Activated gamma-delta T cell (primary cell): Measurements from ENCODE around the gene KAT5.
"Not testable (repeated sequence)": the region's sequence is repeated elsewhere in the genome, so short reads cannot be mapped to it uniquely, and the experiment has no call there.

Source experiments
- DNase-seq: peaks from one replicate; lab custom pipeline; 2025; lab: John Stamatoyannopoulos, UW

KAT5 gene

GRCh38 chr11:65744026-65744698 is 32.1 kb downstream of the KAT5 start:
- no peak for DNase-seq

- no peak for DNase-seq
Measured at GRCh38 chr11:65744699-65745042, 32.6 kb downstream of the KAT5 start.

GRCh38 chr11:65745049-65745448 is 33.0 kb downstream of the KAT5 start:
- no peak for DNase-seq

- not testable (repeated sequence) for DNase-seq
Measured at GRCh38 chr11:65762169-65762568, 50.1 kb downstream of the KAT5 start.

- not testable (repeated sequence) for DNase-seq
Measured at GRCh38 chr11:65762816-65763215, 50.8 kb downstream of the KAT5 start.

GRCh38 chr11:65764434-65764833 is 52.4 kb downstream of the KAT5 start:
- no peak for DNase-seq

- no peak for DNase-seq
Measured at GRCh38 chr11:65766535-65766934, 54.5 kb downstream of the KAT5 start.

GRCh38 chr11:65767406-65767805 is 55.4 kb downstream of the KAT5 start:
- DNase-seq, result no peak

- DNase-seq, result not testable (repeated sequence)
Measured at GRCh38 chr11:65767806-65768205, 55.8 kb downstream of the KAT5 start.
